HL-60 (cell line): ENCODE measurements around the gene NUP205.

Experiments used
- CTCF ChIP-seq: IDR thresholded peaks from one replicate; pipeline ENCODE4 v1.5.1; 2011; ENCODE audit warnings: low read length, control low read depth, inconsistent platforms; ENCODE audit not compliant: insufficient read depth
- GABPA ChIP-seq: IDR thresholded peaks from 2 replicates; pipeline ENCODE4 v1.6.1; 2012; ENCODE audit warnings: low read depth
- POLR2AphosphoS5 ChIP-seq: IDR thresholded peaks from 2 replicates; pipeline ENCODE4 v1.6.1; 2012; ENCODE audit warnings: low read depth
- REST ChIP-seq: IDR thresholded peaks from 2 replicates; pipeline ENCODE4 v1.6.1; 2012; ENCODE audit warnings: low read depth; ENCODE audit not compliant: insufficient replicate concordance
- SPI1 ChIP-seq: IDR thresholded peaks from 2 replicates; pipeline ENCODE4 v1.6.1; 2012; ENCODE audit warnings: low read depth, mild to moderate bottlenecking, borderline replicate concordance

- TF ChIP-seq CTCF = no peak
- no peak for TF ChIP-seq POLR2AphosphoS5
- no peak for TF ChIP-seq REST
- TF ChIP-seq GABPA = no peak
- no peak for TF ChIP-seq SPI1
Observed at GRCh38 chr7:135693558-135693957, 135.8 kb downstream of the NUP205 start.
